Adrenal gland (tissue), 5 donors: ENCODE results near the gene CTLA4.

Experiments used
- POLR2A ChIP-seq, 2 donors: fragments of 450-650 bp; IDR thresholded peaks; one replicate each; pipeline ENCODE4 v1.6.1; 2017; ENCODE audit warnings: antibody characterized with exemption in 2 of 2, mild to moderate bottlenecking in 2 of 2, moderate library complexity in 1 of 2
- TF ChIP-seq, protein P1 (sequence below), 6 experiments: fragments of 450-650 bp in 4 of 6; fragments of 200-600 bp in 2 of 6; sonication (generic) in 1 of 6; IDR thresholded peaks; 1 replicate in 5 of 6; 2 replicates in 1 of 6; pipeline versions ENCODE4 v1.5.1 to v1.8.0; 2016 to 2021; ENCODE audit warnings: antibody characterized with exemption in 6 of 6, mild to moderate bottlenecking in 2 of 6, moderate library complexity in 1 of 6
- donor health status: DM: no; HTN: no; CAD: no.

DNA sequence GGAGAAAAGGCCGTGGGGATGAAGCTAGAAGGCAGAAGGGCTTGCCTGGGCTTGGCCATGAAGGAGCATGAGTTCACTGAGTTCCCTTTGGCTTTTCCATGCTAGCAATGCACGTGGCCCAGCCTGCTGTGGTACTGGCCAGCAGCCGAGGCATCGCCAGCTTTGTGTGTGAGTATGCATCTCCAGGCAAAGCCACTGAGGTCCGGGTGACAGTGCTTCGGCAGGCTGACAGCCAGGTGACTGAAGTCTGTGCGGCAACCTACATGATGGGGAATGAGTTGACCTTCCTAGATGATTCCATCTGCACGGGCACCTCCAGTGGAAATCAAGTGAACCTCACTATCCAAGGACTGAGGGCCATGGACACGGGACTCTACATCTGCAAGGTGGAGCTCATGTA, 2.9 kb downstream of the CTLA4 start:
- TF ChIP-seq, protein P1, sequence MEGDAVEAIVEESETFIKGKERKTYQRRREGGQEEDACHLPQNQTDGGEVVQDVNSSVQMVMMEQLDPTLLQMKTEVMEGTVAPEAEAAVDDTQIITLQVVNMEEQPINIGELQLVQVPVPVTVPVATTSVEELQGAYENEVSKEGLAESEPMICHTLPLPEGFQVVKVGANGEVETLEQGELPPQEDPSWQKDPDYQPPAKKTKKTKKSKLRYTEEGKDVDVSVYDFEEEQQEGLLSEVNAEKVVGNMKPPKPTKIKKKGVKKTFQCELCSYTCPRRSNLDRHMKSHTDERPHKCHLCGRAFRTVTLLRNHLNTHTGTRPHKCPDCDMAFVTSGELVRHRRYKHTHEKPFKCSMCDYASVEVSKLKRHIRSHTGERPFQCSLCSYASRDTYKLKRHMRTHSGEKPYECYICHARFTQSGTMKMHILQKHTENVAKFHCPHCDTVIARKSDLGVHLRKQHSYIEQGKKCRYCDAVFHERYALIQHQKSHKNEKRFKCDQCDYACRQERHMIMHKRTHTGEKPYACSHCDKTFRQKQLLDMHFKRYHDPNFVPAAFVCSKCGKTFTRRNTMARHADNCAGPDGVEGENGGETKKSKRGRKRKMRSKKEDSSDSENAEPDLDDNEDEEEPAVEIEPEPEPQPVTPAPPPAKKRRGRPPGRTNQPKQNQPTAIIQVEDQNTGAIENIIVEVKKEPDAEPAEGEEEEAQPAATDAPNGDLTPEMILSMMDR (IDR thresholded peaks at IDR 0.05) = no peak
- TF ChIP-seq POLR2A (IDR thresholded peaks at IDR 0.05) = no peak
